Suprapubic skin (tissue), 4 donors: ENCODE measurements around the gene FNIP1. TPM values are rescaled to one million over a fixed set of nuclear protein-coding genes. Genes with fewer than 3 reads are reported as not detected.

Experiments used
- DNase-seq, 2 donors: peaks; one replicate each; pipeline ENCODE4 v3.0.0-alpha.2; 2019; ENCODE audit warnings: low spot score in 2 of 2
- H3K27ac ChIP-seq: fragments of 200-600 bp; sonication (generic); one replicate; pipeline ENCODE4 v1.5.1; 2019
- H3K27me3 ChIP-seq: fragments of 200-600 bp; sonication (generic); one replicate; pipeline ENCODE4 v1.5.1; 2019
- H3K36me3 ChIP-seq: fragments of 200-600 bp; sonication (generic); one replicate; pipeline ENCODE4 v1.5.1; 2019
- H3K4me1 ChIP-seq: fragments of 200-600 bp; sonication (generic); one replicate; pipeline ENCODE4 v1.5.1; 2019
- H3K4me3 ChIP-seq: fragments of 200-600 bp; sonication (generic); one replicate; pipeline ENCODE4 v1.5.1; 2019; ENCODE audit warnings: mild to moderate bottlenecking
- H3K9me3 ChIP-seq: fragments of 200-600 bp; sonication (generic); one replicate; pipeline ENCODE4 v1.5.1; 2019
- CTCF ChIP-seq, 2 donors: fragments of 200-600 bp in 1 of 2; fragments of 450-650 bp in 1 of 2; sonication (generic) in 1 of 2; IDR thresholded peaks; one replicate each; pipeline ENCODE4 v1.5.1; 2016 to 2019; ENCODE audit warnings: antibody characterized with exemption in 2 of 2, mild to moderate bottlenecking in 1 of 2, moderate library complexity in 1 of 2
- EP300 ChIP-seq: sonication (generic); formaldehyde crosslinking; IDR thresholded peaks from one replicate; pipeline ENCODE4 v1.6.1; 2017; ENCODE audit warnings: antibody characterized with exemption
- POLR2A ChIP-seq, 2 donors: fragments of 450-650 bp; IDR thresholded peaks; one replicate each; pipeline ENCODE4 v1.6.1; 2017; ENCODE audit warnings: antibody characterized with exemption in 2 of 2, mild to moderate bottlenecking in 2 of 2, moderate library complexity in 2 of 2
- POLR2AphosphoS5 ChIP-seq, 3 donors: sonication (generic); formaldehyde crosslinking; IDR thresholded peaks; one replicate each; pipeline ENCODE4 v1.6.1; 2017; ENCODE audit warnings: antibody characterized with exemption in 3 of 3
- WGBS: methylation state at CpG from one replicate; pipeline ENCODE4 v1.1.5; 2018; 5-methylcytosine and 5-hydroxymethylcytosine counted together
- total RNA-seq, 4 donors: library from RNA; depleted of rRNA; stranded (reverse); fragments of >200 nt; gene quantifications; one replicate each; pipeline ENCODE4 v1.1.0, GENCODE V29; 2016

Gene FNIP1
- total RNA-seq, 4 donors from 2014 or later: 24.6 to 65.4 (median 26.9) TPM

- peaks cover 54% of the 10 kb centered on the region for H3K36me3 ChIP-seq
- no peak for TF ChIP-seq POLR2AphosphoS5 (IDR thresholded peaks at IDR 0.05)
- no peak for TF ChIP-seq POLR2A (IDR thresholded peaks at IDR 0.05)
- no peak for TF ChIP-seq CTCF (IDR thresholded peaks at IDR 0.05)
- 92% methylated on average over 11 of the region's 13 CpGs for WGBS
- DNase-seq: no peak
- H3K9me3 ChIP-seq: no peaks in the 10 kb centered on the region
- H3K4me1 ChIP-seq: no peaks in the 10 kb centered on the region
- no peaks in the 10 kb centered on the region for H3K27me3 ChIP-seq
- H3K4me3 ChIP-seq: no peak overlapping the region
- H3K27ac ChIP-seq: no peak overlapping the region
Measured at GRCh38 chr5:131659290-131659689, 137.5 kb downstream of the FNIP1 start.

GRCh38 chr5:131654776-131655175, 142.0 kb downstream of the FNIP1 start:
- Histone ChIP-seq H3K9me3 (no peaks in the 10 kb centered on the region), H3K36me3 (peaks cover 46% of the 10 kb centered on the region), H3K4me3 (no peak overlapping the region), H3K27me3 (no peaks in the 10 kb centered on the region), H3K4me1 (no peaks in the 10 kb centered on the region), H3K27ac (no peak overlapping the region)
- TF ChIP-seq POLR2AphosphoS5 (IDR thresholded peaks at IDR 0.05) (no peak), CTCF (IDR thresholded peaks at IDR 0.05) (no peak), EP300 (no peak), POLR2A (IDR thresholded peaks at IDR 0.05) (no peak)
- no peak for DNase-seq
- 86% methylated on average over 2 of the region's 2 CpGs for WGBS

- Histone ChIP-seq H3K4me3 (no peak overlapping the region), H3K36me3 (peaks cover 45% of the 10 kb centered on the region), H3K9me3 (no peaks in the 10 kb centered on the region), H3K4me1 (no peaks in the 10 kb centered on the region), H3K27ac (no peak overlapping the region), H3K27me3 (no peaks in the 10 kb centered on the region)
- TF ChIP-seq EP300: no peak
- no peak for TF ChIP-seq POLR2A (IDR thresholded peaks at IDR 0.05)
- TF ChIP-seq POLR2AphosphoS5 (IDR thresholded peaks at IDR 0.05): no peak
- no peak for TF ChIP-seq CTCF (IDR thresholded peaks at IDR 0.05)
- DNase-seq: no peak
- 99% methylated on average over 2 of the region's 2 CpGs for WGBS
Measured at GRCh38 chr5:131654309-131654708, 142.5 kb downstream of the FNIP1 start.

- no peak for TF ChIP-seq POLR2AphosphoS5 (IDR thresholded peaks at IDR 0.05)
- TF ChIP-seq CTCF (IDR thresholded peaks at IDR 0.05): no peak
- TF ChIP-seq EP300: no peak
- no peak for TF ChIP-seq POLR2A (IDR thresholded peaks at IDR 0.05)
- Histone ChIP-seq H3K27me3 (no peaks in the 10 kb centered on the region), H3K27ac (no peak overlapping the region), H3K36me3 (peaks cover 67% of the 10 kb centered on the region), H3K9me3 (no peaks in the 10 kb centered on the region), H3K4me3 (no peak overlapping the region), H3K4me1 (no peaks in the 10 kb centered on the region)
- DNase-seq: no peak
- 89% methylated on average over 3 of the region's 3 CpGs for WGBS
Measured at GRCh38 chr5:131649161-131649560, 147.7 kb downstream of the FNIP1 start.

- Histone ChIP-seq H3K27me3 (no peaks in the 10 kb centered on the region), H3K36me3 (peaks cover 50% of the 10 kb centered on the region)
- 82% methylated on average over 10 of the region's 10 CpGs for WGBS
Measured at GRCh38 chr5:131647048-131647769, 149.6 kb downstream of the FNIP1 start.

More at GRCh38 chr5:131647048-131647769, 149.6 kb downstream of the FNIP1 start:
- H3K4me1 ChIP-seq: no peaks in the 10 kb centered on the region
- H3K27ac ChIP-seq: no peak overlapping the region
- no peak for DNase-seq
- no peaks in the 10 kb centered on the region for H3K9me3 ChIP-seq
- TF ChIP-seq EP300: no peak
- TF ChIP-seq POLR2AphosphoS5 (IDR thresholded peaks at IDR 0.05): no peak
- TF ChIP-seq CTCF (IDR thresholded peaks at IDR 0.05): no peak
- no peak for TF ChIP-seq POLR2A (IDR thresholded peaks at IDR 0.05)
- no peak overlapping the region for H3K4me3 ChIP-seq
